ENCODE measurements around the gene SLC7A14. TPM values are rescaled to one million over a fixed set of nuclear protein-coding genes. Genes with fewer than 3 reads are reported as not detected.

The SLC7A14 gene
- total and polyA plus RNA-seq, 10 of the 15 experiments (the other 5 are each of a cell fraction or from before 2014, with no cell fraction given): not detected

DNA sequence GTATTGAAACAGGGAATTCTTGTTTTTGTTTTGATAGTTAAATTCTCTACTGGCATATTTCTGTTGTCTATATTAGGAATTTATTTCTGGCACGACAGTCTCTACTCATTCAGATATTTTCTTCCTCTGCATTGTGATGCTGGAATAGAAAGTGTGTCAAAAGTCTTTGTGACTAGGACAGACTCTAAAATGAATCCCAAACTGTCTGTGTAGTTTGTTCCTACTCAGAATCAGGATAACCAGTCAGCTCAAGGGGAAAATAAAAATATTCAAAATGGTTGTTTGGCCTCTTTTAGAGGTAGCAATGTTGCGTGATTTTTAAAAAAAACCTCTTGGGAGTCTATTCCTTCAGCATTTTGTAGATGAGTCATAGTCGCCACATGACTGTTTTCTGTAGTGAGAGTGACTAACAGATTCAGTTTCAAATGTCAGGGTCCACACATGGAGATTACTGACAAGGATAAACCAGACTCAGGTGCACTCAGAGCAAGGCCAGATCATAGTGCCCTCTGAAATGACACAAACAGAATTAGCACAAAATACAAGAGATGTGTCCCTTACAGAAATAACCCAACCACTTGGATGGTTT is 13.1 kb downstream of the SLC7A14 start:
- H3K9ac ChIP-seq (ENCODE audit: control insufficient read depth, insufficient read depth, low read length): no peak overlapping the region
- H2AFZ ChIP-seq (ENCODE audit: control insufficient read depth, low read depth, low read length): no peak overlapping the region
- H3K9me3 ChIP-seq (replicated peaks; ENCODE audit: control insufficient read depth, insufficient read depth, low read length): no peaks in the 10 kb centered on the region; the same call in 2 of the 3 replicates
- H3K27me3 ChIP-seq (replicated peaks in 1 of 2; ENCODE audit: control insufficient read depth in 2 of 2, insufficient read depth in 2 of 2, low read length in 1 of 2): no peaks in the 10 kb centered on the region
- CTCF ChIA-PET: no interaction called here
- intact Hi-C loops (cut with micrococcal nuclease; ENCODE audit: unreplicated experiment) (no loop called here), in situ Hi-C loops (cut with MboI) (no loop called here)
- SMC1A ChIA-PET (ENCODE audit: uncharacterized antibody, unreplicated experiment): no interaction called here
- H3K79me2 ChIP-seq (ENCODE audit: control insufficient read depth, insufficient read depth, low read length): no peaks in the 10 kb centered on the region
- H3K4me2 ChIP-seq (ENCODE audit: control insufficient read depth, insufficient read depth): no peak overlapping the region; the same call in 1 of the 2 replicates
- no peak overlapping the region for H3K4me3 ChIP-seq
- WGBS (ENCODE audit: insufficient coverage, insufficient replicate concordance, low lambda C conversion rate, missing lambda C conversion rate): 2% methylated on average over 3 of the region's 3 CpGs
- peak; percentile 40 for DNase-seq (ENCODE audit: low read depth, low spot score)
- H3K27ac ChIP-seq (ENCODE audit: control insufficient read depth, insufficient read depth): no peak overlapping the region
- no TSS peak for BruUV-seq (replicated peaks)
- RAD21 ChIA-PET (ENCODE audit: unreplicated experiment): no interaction called here
- peak; percentile 75 for ATAC-seq
- FAIRE-seq: peak; percentile 69
- no peaks in the 10 kb centered on the region for H3K36me3 ChIP-seq (ENCODE audit: control insufficient read depth in 2 of 2, insufficient read depth in 2 of 2, low read length in 1 of 2)
- no peaks in the 10 kb centered on the region for H4K20me1 ChIP-seq (ENCODE audit: control insufficient read depth, insufficient read depth)
- POLR2A ChIA-PET: no interaction called here
- H3K4me1 ChIP-seq (ENCODE audit: control insufficient read depth, insufficient read depth, low read length): peaks cover 10% of the 10 kb centered on the region
- TF ChIP-seq MTA3 (IDR thresholded peaks at IDR 0.05; ENCODE audit: borderline replicate concordance, low read length) (peak; percentile 77; the same call in 1 of the 2 replicates), ETV6 (conservative IDR thresholded peaks at IDR 0.05 in 1 of 2, IDR thresholded peaks at IDR 0.05 in 1 of 2; ENCODE audit: borderline replicate concordance in 1 of 2, low read depth in 1 of 2) (peak in 1 of 2 experiments; percentile 48; a peak in 1 of 4 replicates), SUZ12 (IDR thresholded peaks at IDR 0.05; ENCODE audit: unreplicated experiment) (no peak), EED (IDR thresholded peaks at IDR 0.05; ENCODE audit: low read depth) (peak; percentile 89), POLR2AphosphoS5 (IDR thresholded peaks at IDR 0.05; ENCODE audit: low read length) (no peak), TCF7 (IDR thresholded peaks at IDR 0.05; ENCODE audit: borderline replicate concordance) (0 out of 2 replicates have a peak, but pooled peaks have one; percentile 45), NR2F1 (conservative IDR thresholded peaks at IDR 0.05) (no peak), CREM (IDR thresholded peaks at IDR 0.05; ENCODE audit: low read depth) (peak; percentile 77), STAT1 (conservative IDR thresholded peaks at IDR 0.05) (no peak), PML (IDR thresholded peaks at IDR 0.05; ENCODE audit: low read length) (no peak), FOXM1 (IDR thresholded peaks at IDR 0.05; ENCODE audit: low read depth, low read length) (peak; percentile 89), MTA2 (IDR thresholded peaks at IDR 0.05; ENCODE audit: low read depth) (no peak), JUNB (IDR thresholded peaks at IDR 0.05) (peak; percentile 99), IKZF2 (IDR thresholded peaks at IDR 0.05) (peak; percentile 35 to 56; a peak in 2 of 4 replicates), SIX5 (IDR thresholded peaks at IDR 0.05; ENCODE audit: low read depth, low read length, severe bottlenecking) (no peak), MYC (IDR thresholded peaks at IDR 0.05; ENCODE audit: insufficient read depth, insufficient read length, insufficient replicate concordance, low read length, severe bottlenecking) (no peak), BCL3 (IDR thresholded peaks at IDR 0.05; ENCODE audit: borderline replicate concordance, insufficient read depth, low read depth, low read length, poor library complexity, severe bottlenecking) (peak; percentile 84), ZBED1 (IDR thresholded peaks at IDR 0.05; ENCODE audit: borderline replicate concordance) (peak; percentile 51; the same call in 1 of the 2 replicates), BHLHE40 (IDR thresholded peaks at IDR 0.05; ENCODE audit: borderline replicate concordance in 1 of 2, low read depth in 2 of 2, low read length in 1 of 2) (no peak), SIN3A (IDR thresholded peaks at IDR 0.05; ENCODE audit: low read depth, low read length) (no peak)
- TF ChIP-seq, protein P1, sequence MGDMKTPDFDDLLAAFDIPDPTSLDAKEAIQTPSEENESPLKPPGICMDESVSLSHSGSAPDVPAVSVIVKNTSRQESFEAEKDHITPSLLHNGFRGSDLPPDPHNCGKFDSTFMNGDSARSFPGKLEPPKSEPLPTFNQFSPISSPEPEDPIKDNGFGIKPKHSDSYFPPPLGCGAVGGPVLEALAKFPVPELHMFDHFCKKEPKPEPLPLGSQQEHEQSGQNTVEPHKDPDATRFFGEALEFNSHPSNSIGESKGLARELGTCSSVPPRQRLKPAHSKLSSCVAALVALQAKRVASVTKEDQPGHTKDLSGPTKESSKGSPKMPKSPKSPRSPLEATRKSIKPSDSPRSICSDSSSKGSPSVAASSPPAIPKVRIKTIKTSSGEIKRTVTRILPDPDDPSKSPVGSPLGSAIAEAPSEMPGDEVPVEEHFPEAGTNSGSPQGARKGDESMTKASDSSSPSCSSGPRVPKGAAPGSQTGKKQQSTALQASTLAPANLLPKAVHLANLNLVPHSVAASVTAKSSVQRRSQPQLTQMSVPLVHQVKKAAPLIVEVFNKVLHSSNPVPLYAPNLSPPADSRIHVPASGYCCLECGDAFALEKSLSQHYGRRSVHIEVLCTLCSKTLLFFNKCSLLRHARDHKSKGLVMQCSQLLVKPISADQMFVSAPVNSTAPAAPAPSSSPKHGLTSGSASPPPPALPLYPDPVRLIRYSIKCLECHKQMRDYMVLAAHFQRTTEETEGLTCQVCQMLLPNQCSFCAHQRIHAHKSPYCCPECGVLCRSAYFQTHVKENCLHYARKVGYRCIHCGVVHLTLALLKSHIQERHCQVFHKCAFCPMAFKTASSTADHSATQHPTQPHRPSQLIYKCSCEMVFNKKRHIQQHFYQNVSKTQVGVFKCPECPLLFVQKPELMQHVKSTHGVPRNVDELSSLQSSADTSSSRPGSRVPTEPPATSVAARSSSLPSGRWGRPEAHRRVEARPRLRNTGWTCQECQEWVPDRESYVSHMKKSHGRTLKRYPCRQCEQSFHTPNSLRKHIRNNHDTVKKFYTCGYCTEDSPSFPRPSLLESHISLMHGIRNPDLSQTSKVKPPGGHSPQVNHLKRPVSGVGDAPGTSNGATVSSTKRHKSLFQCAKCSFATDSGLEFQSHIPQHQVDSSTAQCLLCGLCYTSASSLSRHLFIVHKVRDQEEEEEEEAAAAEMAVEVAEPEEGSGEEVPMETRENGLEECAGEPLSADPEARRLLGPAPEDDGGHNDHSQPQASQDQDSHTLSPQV (IDR thresholded peaks at IDR 0.05): no peak
